Epithelial cell of proximal tubule (primary cell): ENCODE measurements around the gene LEMD2. TPM values are rescaled to one million over a fixed set of nuclear protein-coding genes. Genes with fewer than 3 reads are reported as not detected.

Experiments
- DNase-seq: peaks from one replicate; pipeline ENCODE4 v3.0.0-alpha.2; 2011; ENCODE audit warnings: low read depth
- H3K4me3 ChIP-seq: 2 replicates; pipeline ENCODE4 v1.5.1; 2011; ENCODE audit warnings: low read depth, mild to moderate bottlenecking, low read length
- total RNA-seq: library from RNA; depleted of rRNA; stranded (reverse); fragments of >200 nt; gene quantifications from 2 replicates; pipeline ENCODE4 v1.2.3, GENCODE V29; 2015
- TF ChIP-seq, protein P1 (sequence below): conservative IDR thresholded peaks from 2 replicates; pipeline ENCODE4 v1.5.1; 2012; ENCODE audit warnings: low read depth, mild to moderate bottlenecking, low read length

The LEMD2 gene
- total RNA-seq, 1 donor from 2014 or later, result 42.0 TPM

DNA sequence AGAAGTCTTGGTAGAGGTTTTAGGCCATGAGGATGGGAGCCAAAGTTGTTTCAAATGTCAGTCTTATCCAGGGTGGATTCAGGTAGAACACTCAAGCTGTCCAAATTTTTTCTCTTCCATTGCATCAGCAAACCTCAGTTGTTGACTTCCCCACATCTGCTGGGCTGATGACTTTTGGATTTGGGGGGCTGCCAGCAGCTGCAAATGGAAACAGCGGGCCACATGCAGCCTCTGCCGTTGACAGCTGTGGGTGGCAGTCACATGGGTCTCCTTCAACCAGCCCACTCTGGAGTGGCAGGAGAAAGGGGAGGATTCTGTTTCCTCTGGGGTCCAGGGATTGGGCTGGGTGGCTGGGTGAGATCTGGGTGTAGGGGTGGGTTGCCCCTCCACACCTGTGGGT is 20.7 kb upstream of the LEMD2 start:
- DNase-seq, result no peak
- no peak overlapping the region for H3K4me3 ChIP-seq
- TF ChIP-seq, protein P1, sequence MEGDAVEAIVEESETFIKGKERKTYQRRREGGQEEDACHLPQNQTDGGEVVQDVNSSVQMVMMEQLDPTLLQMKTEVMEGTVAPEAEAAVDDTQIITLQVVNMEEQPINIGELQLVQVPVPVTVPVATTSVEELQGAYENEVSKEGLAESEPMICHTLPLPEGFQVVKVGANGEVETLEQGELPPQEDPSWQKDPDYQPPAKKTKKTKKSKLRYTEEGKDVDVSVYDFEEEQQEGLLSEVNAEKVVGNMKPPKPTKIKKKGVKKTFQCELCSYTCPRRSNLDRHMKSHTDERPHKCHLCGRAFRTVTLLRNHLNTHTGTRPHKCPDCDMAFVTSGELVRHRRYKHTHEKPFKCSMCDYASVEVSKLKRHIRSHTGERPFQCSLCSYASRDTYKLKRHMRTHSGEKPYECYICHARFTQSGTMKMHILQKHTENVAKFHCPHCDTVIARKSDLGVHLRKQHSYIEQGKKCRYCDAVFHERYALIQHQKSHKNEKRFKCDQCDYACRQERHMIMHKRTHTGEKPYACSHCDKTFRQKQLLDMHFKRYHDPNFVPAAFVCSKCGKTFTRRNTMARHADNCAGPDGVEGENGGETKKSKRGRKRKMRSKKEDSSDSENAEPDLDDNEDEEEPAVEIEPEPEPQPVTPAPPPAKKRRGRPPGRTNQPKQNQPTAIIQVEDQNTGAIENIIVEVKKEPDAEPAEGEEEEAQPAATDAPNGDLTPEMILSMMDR, result no peak

DNA sequence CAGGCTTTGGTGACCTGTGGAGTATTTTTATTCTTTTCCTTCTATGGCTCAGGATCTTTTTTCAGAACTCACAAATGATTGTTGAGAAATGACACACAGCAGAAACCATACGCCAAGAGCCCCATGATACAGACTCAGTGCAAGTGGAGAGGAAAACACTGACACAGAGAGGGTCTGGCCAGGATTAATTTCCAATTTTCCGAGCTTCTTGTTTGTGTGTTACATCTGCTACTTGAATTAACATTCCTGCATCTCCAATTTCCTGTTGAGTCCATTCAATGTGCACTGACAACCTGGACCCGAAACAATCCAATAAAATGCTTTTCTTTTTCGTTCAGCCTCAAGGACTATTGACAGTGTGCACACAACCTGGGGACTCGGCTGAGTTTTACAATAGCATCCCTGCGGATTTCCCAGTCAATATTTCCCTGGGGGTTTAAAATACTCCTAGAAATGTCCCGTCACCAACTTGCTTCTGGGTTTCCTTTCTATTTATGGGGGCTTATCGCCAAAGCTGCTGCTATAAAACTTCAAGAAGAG is 19.8 kb upstream of the LEMD2 start:
- no peak for DNase-seq
- TF ChIP-seq, protein P1, result no peak
- H3K4me3 ChIP-seq, result no peak overlapping the region

DNA sequence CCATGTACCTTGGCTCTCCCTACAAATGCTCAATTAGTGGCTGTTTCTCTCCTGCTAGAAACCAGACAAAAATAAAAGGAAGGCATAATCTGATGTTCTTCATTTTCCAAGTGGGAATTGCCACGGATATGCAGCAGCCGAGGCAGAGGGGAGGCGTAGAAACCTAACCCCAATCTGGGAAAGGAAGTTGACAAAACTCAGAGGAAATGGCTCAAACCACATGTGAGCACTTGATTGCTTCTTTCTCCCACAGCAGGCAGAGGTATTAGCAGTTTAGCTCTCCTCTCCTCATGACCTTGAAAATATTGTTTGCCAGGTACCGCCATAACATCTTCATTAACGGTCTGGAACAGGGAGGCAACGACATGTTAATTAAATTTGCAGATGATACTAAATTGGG is 18.7 kb upstream of the LEMD2 start:
- TF ChIP-seq, protein P1, result no peak
- no peak for DNase-seq
- no peak overlapping the region for H3K4me3 ChIP-seq

DNA sequence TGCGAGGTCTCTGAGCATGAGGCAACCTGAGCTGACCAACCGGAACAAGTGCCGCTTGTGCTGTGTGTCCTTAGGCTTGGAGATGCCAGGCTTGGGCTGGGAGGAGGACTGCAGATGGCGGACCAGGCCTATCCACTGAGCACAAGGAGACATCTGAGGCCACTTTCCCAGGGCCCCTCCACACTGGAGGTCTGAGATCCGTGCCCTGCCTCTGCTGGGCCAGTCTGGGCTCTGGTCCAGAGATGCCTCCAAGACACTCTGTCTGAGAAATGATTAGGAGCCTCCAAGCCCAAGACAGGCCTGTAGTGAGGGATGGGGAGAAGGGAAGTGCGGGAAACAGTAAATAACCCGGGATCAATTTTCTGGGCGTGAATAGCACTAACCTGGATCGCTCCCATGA is 17.9 kb upstream of the LEMD2 start:
- no peak overlapping the region for H3K4me3 ChIP-seq
- TF ChIP-seq, protein P1, result no peak

DNA sequence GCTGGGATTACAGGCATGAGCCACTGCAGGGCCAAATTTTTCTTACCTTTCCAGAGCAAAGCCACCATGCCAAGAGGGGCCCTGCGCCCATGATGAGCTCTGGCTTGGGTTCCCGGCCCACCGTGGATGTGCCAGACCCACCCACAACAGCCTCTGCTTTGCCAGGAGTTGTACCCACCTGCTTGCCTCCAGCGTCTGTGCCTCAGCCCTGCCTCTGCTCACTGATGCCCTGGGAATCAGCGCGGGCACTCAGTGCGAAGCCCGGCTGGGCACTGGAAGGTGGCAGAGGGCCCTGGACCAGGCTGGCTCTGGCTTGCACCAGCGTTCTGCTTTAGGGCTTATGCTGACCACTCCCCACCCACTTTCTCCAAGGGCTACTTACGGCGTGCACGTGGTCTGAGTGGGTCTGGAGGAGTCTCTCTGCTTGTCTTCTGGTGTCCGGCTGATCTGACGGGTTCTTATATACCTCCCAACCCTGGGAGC is 14.7 kb upstream of the LEMD2 start, which contains the start of gene MLN:
Gene MLN (minus strand): TSS at position 433 of the 483 bp plus-strand sequence. CDS start 2,840 bp downstream, outside the sequence.
- no peak for DNase-seq
- TF ChIP-seq, protein P1, result no peak
- no peak within 1 kb of the TSS for H3K4me3 ChIP-seq

More for the DNA sequence above, 17.9 kb upstream of the LEMD2 start:
- no peak for DNase-seq

DNA sequence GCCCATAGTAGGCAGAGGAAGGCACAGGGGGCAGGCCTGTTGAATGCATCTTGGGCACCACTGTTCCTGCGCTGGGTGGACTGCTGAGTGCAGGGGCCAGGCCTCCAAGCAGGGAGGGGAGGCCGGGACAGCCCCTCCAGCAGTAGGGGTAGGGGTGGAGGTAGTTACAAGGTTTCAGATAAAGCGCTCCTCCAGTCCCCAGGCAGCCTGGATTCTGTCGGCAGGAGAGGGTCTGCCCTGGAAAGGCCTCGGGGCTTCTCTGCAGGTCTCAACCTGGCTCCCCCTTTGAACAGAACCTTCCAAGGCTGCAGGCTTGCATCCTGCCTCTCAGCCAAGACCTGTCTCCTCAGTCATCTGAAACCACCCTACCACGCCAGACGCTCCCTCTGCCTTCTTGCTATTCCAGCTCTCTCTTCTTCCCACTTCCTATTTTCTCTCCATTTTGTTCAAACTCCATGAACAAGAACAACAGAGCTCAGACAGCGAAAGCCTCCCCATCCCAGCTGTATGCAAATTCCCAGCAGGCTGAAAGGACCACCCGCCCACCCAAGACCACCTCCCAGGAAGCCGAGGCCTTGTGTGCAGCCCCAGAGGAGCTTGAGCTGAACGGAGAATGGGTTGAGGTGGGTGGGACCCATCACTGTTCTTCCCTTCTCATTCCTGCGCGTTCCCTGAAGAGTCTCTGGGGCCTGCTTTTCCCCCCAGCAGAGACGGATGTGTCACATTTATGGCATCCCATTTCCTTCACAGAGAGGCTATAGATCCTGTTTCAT is 13.4 kb upstream of the LEMD2 start:
- no peak overlapping the region for H3K4me3 ChIP-seq
- no peak for DNase-seq
- TF ChIP-seq, protein P1, result no peak
